NCI-H2196 (cell line): ENCODE results near the gene RHBDD1.
"Not testable (repeated sequence)": the region's sequence is repeated elsewhere in the genome, so short reads cannot be mapped to it uniquely, and the experiment has no call there.

Experiments
- DNase-seq: peaks from one replicate; lab custom pipeline; 2025; ENCODE audit not compliant: unreplicated experiment; lab: John Stamatoyannopoulos, UW

The RHBDD1 gene

GRCh38 chr2:226799976-226800940, 35.6 kb upstream of the RHBDD1 start:
- no peak for DNase-seq

- DNase-seq, result peak; percentile 89
Observed at GRCh38 chr2:226800941-226801784, 34.7 kb upstream of the RHBDD1 start.

GRCh38 chr2:226802573-226802972, 33.3 kb upstream of the RHBDD1 start:
- peak; percentile 75 for DNase-seq

- no peak for DNase-seq
Observed at GRCh38 chr2:226803410-226803809, 32.4 kb upstream of the RHBDD1 start.

DNA sequence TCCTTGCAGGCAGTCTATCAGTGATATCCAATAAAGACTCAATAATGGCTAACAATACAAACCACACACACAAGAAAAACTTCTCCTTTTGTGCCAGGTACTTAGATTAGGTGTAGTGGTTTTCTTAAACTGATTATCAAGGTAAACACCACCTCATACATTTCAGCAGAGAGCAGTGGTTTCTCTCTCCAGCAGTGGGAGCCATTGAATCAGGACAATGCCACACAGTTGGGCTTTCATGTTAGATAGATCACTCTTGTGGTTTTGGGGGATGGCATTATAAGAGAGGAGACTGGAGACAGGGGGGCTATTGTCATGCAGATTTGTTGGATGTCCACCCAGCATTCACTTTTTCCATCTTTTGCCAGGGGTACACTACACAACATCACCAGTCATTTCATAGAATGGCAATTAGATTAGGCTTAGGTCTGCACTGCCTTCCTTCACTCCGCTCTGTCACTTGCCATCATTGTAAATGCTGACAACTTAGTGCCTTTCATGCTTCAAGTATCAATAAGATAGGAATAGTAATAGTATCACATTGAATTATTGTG, 22.6 kb upstream of the RHBDD1 start:
- peak; percentile 13 for DNase-seq

DNA sequence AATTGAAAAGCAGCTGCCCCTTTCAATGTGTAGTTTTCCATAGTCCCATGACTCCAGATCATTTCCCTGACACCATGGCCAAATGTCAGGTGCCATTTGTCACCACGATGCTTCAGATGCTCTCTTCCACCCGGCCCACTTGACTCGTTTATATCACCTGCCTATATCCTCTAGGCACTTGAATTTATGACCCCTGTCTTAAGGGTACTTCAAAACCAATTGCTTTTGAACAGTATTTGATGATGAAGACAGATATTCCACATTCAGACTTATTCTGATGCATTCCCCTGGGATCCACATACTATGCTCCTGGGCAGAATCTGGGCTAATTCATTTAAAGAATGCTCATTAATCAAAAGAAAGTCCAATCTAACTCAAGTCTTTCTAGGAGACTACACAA, 16.9 kb upstream of the RHBDD1 start:
- no peak for DNase-seq

- DNase-seq, result no peak
Observed at GRCh38 chr2:226825056-226825455, 10.8 kb upstream of the RHBDD1 start.

GRCh38 chr2:226828191-226828590, 7.7 kb upstream of the RHBDD1 start:
- no peak for DNase-seq

DNA sequence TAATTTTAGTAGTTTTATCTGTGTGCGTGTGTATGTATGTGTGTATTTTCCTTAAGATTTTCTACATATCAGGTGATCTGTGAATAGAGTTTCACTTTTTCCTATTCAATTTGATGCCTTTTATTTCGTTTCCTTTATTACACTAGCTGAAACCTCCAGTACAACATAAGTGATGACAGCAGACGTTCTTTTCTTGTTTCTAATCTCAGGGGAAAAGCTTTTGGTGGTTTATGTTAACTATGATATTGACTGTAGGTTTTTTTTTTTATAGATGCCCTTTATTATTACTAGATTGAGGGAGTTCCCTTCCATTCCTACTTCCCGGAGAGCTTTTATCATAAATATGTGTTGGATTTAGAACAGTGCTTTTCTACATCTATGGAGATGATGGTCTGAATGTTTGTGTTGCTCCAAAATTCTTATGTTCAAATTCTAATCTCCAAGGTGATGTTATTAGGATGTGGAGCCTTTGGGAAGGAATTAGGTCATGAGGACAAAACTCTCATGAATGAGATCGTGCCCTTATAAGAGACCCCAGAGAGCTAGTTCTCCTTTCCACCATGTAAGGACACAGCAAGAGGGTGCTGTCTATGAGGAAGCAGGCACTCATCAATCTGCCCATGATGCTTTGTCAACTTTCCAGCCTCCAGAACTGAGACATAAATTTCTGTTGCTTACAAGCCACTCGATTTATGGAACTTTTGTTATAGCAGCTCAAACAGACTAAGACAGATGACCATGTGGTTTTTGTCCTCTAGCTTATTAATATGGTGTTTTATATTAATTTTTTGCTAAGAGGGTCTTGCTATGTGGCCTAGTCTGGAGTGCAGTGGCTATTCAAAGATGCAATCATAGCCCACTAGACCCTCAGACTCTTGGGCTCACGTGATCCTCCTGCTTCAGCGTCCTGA, 5.9 kb upstream of the RHBDD1 start:
- no peak for DNase-seq

DNA sequence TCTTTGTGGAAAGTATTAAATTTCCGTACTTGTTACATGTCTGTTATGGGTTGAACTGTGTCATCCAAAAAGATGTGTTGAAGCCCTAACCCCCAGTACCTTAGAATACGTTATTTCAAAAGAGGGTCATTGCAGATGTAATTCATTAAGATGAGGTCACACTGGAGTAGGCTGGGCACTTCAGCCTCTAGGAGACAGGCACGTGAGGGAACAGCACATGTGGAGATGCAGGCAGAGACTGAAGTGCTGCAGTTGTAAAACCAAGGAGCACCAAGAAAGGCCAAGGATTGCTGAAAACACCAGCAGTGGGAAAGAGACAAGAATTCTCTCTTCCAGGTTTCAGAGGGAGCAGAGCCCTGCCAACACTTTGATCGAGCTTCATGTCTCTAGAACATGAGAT, 4.6 kb upstream of the RHBDD1 start:
- DNase-seq, result no peak

DNA sequence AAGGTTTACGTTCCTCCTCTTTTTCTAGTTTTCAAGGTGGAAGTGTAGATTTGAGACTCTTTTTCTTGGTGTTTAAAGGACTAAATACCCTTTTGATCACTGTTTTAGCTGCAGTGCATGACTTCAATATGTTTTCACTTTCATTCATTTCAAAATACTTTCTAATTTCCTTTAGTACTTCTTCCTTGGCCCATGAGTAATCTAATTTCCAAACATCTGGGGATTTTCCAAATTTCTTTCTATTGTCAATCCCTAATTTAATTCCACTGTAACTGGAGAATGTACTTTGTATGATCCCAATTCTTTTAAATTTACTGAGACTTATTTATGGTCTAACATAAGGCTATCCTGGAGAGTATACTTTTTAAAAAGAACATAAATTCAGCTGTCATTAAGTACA, 3.8 kb upstream of the RHBDD1 start:
- DNase-seq, result no peak

- DNase-seq, result not testable (repeated sequence)
Observed at GRCh38 chr2:226834880-226835279, 974 bp upstream of the RHBDD1 start.

DNA sequence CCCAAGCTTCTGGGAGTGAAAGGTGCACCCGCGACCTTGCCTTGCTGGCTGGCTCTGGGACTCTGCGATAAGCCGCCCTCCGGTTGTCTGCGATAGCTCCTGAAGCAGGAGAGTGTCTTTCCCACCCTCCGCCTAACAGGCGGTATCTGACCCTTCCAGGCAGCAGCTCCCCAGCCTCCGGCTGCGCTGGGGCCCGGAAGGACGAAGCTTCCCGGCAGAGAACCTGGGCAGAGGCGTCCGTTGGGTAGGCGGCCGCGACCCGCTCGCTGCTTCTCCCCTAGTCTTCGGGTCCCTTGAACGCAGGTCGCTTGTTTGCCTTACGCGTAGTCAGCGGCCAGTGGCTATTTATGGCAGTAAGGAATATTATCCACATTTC, 446 bp upstream of the RHBDD1 start:
- no peak for DNase-seq

GRCh38 chr2:226836548-226836885, 663 bp downstream of the RHBDD1 start:
- DNase-seq, result no peak

DNA sequence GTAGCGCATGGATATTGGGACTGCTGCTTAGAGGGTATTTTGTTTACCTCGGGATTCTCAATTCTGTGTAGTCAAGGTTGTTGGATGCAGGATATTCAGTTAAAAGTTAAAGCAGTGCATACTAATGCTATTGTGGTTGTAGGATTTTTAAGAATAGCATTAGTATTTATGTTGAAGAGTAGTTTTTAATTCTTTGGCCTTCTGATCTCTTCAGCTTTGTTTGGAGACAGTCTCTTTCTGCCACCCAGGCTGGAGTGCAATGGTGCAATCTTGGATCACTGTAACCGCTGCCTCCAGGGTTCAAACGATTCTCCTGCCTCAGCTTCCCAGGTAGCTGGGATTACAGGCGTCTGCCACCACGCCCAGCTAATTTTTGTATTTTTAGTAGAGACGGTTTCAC, 1.5 kb downstream of the RHBDD1 start:
- no peak for DNase-seq

- DNase-seq, result no peak
Observed at GRCh38 chr2:226837787-226838603, 2.1 kb downstream of the RHBDD1 start.

GRCh38 chr2:226838722-226839121, 2.9 kb downstream of the RHBDD1 start:
- DNase-seq, result no peak

GRCh38 chr2:226839161-226839560, 3.3 kb downstream of the RHBDD1 start:
- DNase-seq, result no peak

DNA sequence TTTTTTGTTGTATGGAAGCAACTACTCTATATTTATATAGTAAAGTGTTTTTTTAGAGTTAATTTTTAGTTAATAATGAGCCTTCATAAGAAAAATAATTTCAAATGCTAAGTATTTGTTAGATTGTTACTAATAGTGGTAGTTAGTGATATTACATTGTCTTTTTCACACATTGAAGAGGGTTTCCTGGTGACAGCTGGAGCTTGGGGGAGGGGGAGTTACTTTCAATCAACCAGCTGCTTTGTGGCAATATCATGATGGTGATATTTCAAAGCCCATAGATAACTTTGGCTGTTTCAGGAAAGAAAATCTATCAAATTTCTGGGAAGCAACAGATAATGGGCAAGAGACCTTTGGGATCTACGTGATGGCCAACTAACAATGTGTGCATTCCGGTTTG, 4.1 kb downstream of the RHBDD1 start:
- no peak for DNase-seq

- not testable (repeated sequence) for DNase-seq
Observed at GRCh38 chr2:226843001-226843400, 7.1 kb downstream of the RHBDD1 start.
